ENCODE data around the gene PSMD9.
A peak's percentile ranks its signal among the peaks of the same experiment; 100 is the strongest.

The PSMD9 gene, protein sequence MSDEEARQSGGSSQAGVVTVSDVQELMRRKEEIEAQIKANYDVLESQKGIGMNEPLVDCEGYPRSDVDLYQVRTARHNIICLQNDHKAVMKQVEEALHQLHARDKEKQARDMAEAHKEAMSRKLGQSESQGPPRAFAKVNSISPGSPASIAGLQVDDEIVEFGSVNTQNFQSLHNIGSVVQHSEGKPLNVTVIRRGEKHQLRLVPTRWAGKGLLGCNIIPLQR

DNA sequence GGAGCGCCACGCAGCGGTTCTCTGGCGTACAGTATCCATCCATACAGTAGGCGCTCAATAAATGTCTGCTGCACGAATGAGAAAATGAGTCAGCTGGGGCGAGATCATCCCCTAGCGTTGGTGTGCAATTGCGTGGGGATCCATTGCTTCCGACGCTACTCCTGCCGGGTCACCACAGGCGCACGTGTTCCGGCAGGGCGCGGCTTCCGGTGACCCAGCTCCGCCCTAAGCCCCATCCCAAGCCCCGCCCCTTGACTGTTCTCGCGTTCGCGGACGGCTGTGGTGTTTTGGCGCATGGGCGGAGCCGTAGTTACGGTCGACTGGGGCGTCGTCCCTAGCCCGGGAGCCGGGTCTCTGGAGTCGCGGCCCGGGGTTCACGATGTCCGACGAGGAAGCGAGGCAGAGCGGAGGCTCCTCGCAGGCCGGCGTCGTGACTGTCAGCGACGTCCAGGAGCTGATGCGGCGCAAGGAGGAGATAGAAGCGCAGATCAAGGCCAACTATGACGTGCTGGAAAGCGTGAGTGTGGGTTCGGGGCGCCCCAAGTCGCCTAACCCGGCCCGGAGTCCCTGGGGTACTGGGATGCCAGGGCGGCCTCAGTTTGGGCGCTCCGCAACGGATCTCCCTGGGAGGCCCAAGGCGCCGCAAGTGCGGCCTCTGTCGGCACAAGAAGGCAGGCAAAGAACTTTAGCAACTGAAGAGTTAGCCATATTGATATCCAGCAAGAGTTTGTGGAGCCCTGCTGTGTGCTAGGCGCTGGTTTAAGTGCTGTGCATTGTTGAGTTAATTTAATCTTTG lies at the start of gene PSMD9:
Gene PSMD9 (plus strand): TSS at position 313 of the 796 bp plus-strand sequence. CDS start 67 bp downstream, at position 380.
- TF ChIP-seq CTCF (conservative IDR thresholded peaks at IDR 0.05) = peak; percentile 82
- peak within 1 kb of the TSS; percentile 91 for H3K27ac ChIP-seq

DNA sequence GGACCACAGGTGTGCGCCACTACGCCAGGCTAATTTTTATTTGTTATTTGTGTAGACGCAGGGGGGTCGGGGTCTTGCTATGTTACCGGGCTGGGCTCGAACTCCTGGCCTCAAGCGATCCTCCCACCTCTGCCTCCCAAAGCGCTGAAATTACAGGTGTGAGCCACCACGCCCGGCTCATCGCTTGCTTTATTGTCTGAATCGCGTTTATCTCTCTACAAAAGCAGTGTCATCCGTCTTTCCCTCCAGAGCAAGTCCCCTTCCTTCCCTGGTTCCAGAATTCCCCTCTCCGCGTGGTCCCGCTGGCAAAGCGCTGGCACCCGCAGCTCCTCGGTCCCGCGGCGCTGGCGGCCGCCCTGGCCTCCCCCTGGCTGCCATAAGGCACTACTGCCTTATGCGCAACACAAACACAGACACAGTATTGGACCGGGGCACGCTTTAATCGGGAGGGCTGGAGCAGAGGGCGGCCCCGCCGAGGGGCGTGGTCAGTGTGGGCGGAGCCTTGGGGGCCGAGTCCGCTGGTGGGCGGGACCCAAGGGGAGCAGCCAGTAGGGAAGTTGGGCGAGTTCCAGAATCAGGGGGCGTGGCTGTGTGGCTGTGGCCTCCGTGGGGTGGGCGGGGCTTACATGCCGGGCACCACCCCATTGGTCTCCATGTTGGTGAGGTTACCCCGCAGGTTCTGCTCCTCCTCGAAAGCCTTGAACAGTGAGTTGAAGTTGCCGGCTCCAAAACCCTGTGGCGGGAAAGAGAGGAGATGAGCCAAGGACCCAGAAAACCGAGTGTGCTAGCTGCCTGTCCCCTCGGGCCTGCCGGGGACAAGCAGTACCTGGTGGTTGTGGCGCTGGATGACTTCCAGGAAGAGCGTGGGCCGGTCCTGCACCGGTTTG lies 49.2 kb upstream of the PSMD9 start:
- TF ChIP-seq CTCF (conservative IDR thresholded peaks at IDR 0.05) = peak; percentile 72
- H3K27ac ChIP-seq = peak overlapping the region; percentile 78

DNA sequence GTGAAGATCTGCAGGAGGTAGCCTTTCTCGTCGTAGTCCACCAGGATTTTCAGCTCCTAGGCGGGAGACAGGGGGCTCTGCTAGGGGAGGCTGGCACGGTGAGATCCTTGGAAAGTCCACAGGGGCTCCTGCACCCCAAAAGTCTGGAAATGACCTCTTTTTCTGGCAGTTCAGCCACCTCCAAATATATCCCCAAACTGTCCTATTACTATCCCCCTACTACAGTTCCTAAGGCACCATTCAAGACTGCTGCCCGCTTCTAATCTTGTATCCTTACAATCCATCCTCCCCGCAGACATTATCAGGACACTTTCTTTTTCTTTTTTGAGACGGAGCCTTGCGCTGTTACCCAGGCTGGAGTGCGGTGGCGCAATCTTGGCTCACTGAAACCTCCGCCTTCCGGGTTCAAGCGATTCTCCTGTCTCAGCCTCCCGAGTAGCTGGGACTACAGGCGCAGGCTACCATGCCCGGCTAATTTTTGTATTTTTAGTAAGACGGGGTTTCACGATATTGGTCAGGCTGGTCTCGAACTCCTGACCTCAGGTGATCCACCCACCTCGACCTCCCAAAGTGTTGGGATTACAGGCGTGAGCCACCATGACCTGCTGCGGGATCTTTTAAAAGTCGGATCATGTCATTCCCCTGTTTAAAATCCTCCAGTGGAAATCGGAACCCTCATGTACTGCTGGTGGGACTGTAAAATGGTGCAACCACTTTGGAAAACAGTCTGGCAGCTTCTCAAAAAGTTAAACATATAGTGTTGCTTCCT lies 48.4 kb upstream of the PSMD9 start:
- peak overlapping the region; percentile 78 for H3K27ac ChIP-seq
- no peak for TF ChIP-seq CTCF (conservative IDR thresholded peaks at IDR 0.05)

DNA sequence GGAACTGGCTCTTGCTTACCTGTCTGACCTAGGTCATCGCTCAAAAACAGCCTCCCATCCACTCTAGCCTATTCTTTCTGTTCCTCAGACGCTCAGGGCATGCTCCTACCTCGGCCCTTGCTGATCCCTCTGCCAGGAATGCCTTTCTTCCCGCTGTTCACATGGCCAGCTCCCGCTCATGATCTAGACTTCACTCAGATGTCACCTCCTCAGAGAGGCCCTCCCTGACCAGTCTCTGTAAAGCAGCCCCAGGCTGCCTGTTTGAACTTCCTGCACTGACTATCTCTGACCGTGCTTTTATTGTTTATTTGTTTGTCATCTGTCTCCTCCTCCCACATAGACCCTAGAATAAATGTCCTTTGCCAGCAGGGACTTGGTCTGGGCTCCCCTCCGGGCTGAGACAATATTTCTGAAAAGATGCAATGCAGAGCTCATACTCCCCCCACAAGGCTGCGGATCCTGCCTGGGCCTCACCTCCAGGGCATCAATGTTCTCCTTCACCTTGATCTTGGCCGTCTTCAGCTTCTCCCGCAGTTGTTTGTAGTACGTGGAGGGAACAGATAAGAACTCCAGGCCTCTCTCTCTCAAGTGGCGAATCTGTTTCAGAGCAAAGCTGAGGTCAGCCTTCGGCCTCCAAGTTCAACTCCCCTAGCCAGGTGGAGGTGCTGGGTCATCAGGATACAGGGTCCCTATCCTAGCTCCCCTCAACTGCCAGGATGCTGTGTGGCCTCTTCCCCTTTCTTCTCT lies 45.2 kb upstream of the PSMD9 start:
- TF ChIP-seq CTCF (conservative IDR thresholded peaks at IDR 0.05) = no peak
- no peak overlapping the region; the same call in 1 of the 2 replicates for H3K27ac ChIP-seq

DNA sequence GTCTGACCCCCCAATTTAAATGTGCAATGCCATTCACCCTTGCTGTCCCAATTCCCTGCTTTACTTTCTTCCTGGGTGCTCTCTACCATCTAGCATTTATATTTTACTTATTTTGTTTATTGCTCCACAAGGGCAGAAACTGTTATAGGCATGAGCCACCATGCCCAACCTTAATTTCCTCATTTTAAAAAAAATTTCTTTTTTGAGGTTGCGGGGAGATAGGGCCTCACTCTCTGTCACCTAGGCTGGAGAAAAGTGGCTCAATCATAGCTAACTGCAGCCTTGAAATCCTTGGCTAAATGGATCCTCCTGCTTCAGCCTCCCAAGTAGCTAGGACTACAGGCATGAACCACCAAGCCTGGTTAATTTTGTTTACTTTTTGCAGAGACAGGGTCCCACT lies 42.9 kb upstream of the PSMD9 start:
- no peak overlapping the region for H3K27ac ChIP-seq

More for the DNA sequence above, 42.9 kb upstream of the PSMD9 start:
- no peak for TF ChIP-seq CTCF (conservative IDR thresholded peaks at IDR 0.05)
